K562 (cell line): ENCODE data around the gene CDKN2D. TPM values are rescaled to one million over a fixed set of nuclear protein-coding genes. Genes with fewer than 3 reads are reported as not detected.

Experiments used
- ATF6 ChIP-seq: sonication (generic); formaldehyde crosslinking; IDR thresholded peaks from 2 replicates; pipeline ENCODE4 v1.4.0; 2020; ENCODE audit warnings: mild to moderate bottlenecking, missing genetic modification reagents
- CHCHD3 ChIP-seq: fragments of 250-450 bp; sonication (Bioruptor Pico); IDR thresholded peaks from 2 replicates; pipeline ENCODE4 v2.1.2; 2022; ENCODE audit warnings: mild to moderate bottlenecking
- DEAF1 ChIP-seq: fragments of 450-650 bp; formaldehyde crosslinking; IDR thresholded peaks from 2 replicates; pipeline ENCODE4 v1.4.0; 2020; ENCODE audit warnings: mild to moderate bottlenecking, moderate library complexity
- JUND ChIP-seq, 2 experiments: IDR thresholded peaks; 2 replicates in 1 of 2; 3 replicates in 1 of 2; pipeline ENCODE4 v1.6.1; 2011; ENCODE audit warnings: borderline replicate concordance in 2 of 2, low read depth in 2 of 2, low read length in 2 of 2, improper control_type of control experiment in 1 of 2, missing biosample characterization in 1 of 2, missing genetic modification characterization in 1 of 2, missing genetic modification reagents in 1 of 2
- KDM4B ChIP-seq, 2 experiments: fragments of 450-650 bp in 1 of 2; sonication (generic) in 1 of 2; IDR thresholded peaks; 2 replicates each; pipeline ENCODE4 v1.6.1; 2016 to 2017; ENCODE audit warnings: borderline replicate concordance in 2 of 2, antibody characterized with exemption in 1 of 2, low read depth in 1 of 2, mild to moderate bottlenecking in 1 of 2
- MAZ ChIP-seq, 2 experiments: fragments of 450-650 bp in 1 of 2; sonication (generic) in 1 of 2; formaldehyde crosslinking; IDR thresholded peaks in 1 of 2; conservative IDR thresholded peaks in 1 of 2; 2 replicates each; pipeline versions ENCODE4 v1.4.0 to v1.5.0; 2020; ENCODE audit warnings: mild to moderate bottlenecking in 1 of 2, missing genetic modification reagents in 1 of 2
- MCM3 ChIP-seq: fragments of 450-650 bp; IDR thresholded peaks from 2 replicates; pipeline ENCODE4 v1.6.1; 2016
- NR4A1 ChIP-seq, 2 experiments: fragments of 250-450 bp in 1 of 2; fragments of 450-650 bp in 1 of 2; sonication (Bioruptor Pico) in 1 of 2; IDR thresholded peaks; 2 replicates each; pipeline versions ENCODE4 v1.4.0 to v1.6.1; 2016 to 2020; ENCODE audit warnings: mild to moderate bottlenecking in 2 of 2, missing compliant biosample characterization in 1 of 2, missing genetic modification characterization in 1 of 2, moderate library complexity in 1 of 2
- POLR2AphosphoS5 ChIP-seq: IDR thresholded peaks from 2 replicates; pipeline ENCODE4 v1.6.1; 2011; ENCODE audit warnings: mild to moderate bottlenecking, low read depth, low read length, moderate library complexity; ENCODE audit not compliant: control insufficient read depth, insufficient read depth
- PPARD ChIP-seq: fragments of 250-450 bp; sonication (Bioruptor Pico); IDR thresholded peaks from 2 replicates; pipeline ENCODE4 v1.8.0; 2022; ENCODE audit warnings: inconsistent platforms, mild to moderate bottlenecking, moderate library complexity
- RBBP5 ChIP-seq: fragments of 200-600 bp; sonication (generic); IDR thresholded peaks from 2 replicates; pipeline ENCODE4 v1.6.1; 2012; ENCODE audit warnings: borderline replicate concordance, mild to moderate bottlenecking, low read length, control low read depth, inconsistent platforms; ENCODE audit not compliant: insufficient read depth, poor library complexity, severe bottlenecking
- RBM25 ChIP-seq: fragments of 200-400 bp; formaldehyde crosslinking; IDR thresholded peaks from 2 replicates; pipeline ENCODE4 v1.6.1; 2018; ENCODE audit warnings: low read length, low read depth, moderate library complexity; ENCODE audit not compliant: severe bottlenecking
- STAT5A ChIP-seq: IDR thresholded peaks from 2 replicates; pipeline ENCODE4 v1.6.1; 2012; ENCODE audit warnings: low read length, inconsistent platforms, borderline replicate concordance
- YY1 ChIP-seq, 3 experiments: IDR thresholded peaks; 2 replicates each; pipeline ENCODE4 v1.6.1; 2011; ENCODE audit warnings: low read length in 2 of 3, mild to moderate bottlenecking in 2 of 3, moderate library complexity in 2 of 3, borderline replicate concordance in 1 of 3, control low read depth in 1 of 3, low read depth in 1 of 3; ENCODE audit not compliant: insufficient read depth in 3 of 3, insufficient replicate concordance in 2 of 3, control insufficient read depth in 1 of 3, insufficient read length in 1 of 3; ENCODE audit errors: extremely low read depth in 1 of 3
- ZC3H11A ChIP-seq: IDR thresholded peaks from 2 replicates; pipeline ENCODE4 v1.6.1; 2012; ENCODE audit warnings: low read depth, low read length, improper control_type of control experiment
- ZNF12 ChIP-seq: sonication (generic); formaldehyde crosslinking; IDR thresholded peaks from 2 replicates; pipeline ENCODE4 v1.4.0; 2020; ENCODE audit warnings: mild to moderate bottlenecking, missing genetic modification reagents
- ZNF699 ChIP-seq: fragments of 250-450 bp; sonication (Bioruptor Pico); IDR thresholded peaks from 2 replicates; pipeline ENCODE4 v1.8.0; 2021; ENCODE audit warnings: mild to moderate bottlenecking, moderate library complexity; ENCODE audit not compliant: insufficient replicate concordance
- polyA plus RNA-seq, 8 experiments: library from polyadenylated mRNA; depleted of rRNA in 4 of 8; stranded (reverse) in 5 of 8; unstranded in 3 of 8; fragments of >200 nt; fragmentation: Nextera tagmentation in 2 of 8; fragmentation: Illumina TruSeq in 1 of 8; extraction: Ambion mirVana in 2 of 8; extraction: Trizol in 1 of 8; gene quantifications; 2 replicates each; pipeline versions ENCODE4 v1.2.1 to v1.2.3, GENCODE V29; 2011 to 2014; ENCODE audit warnings: inconsistent platforms in 1 of 8, missing spikeins in 1 of 8
- total RNA-seq, 7 experiments: library from RNA; depleted of rRNA in 6 of 7; stranded (reverse); fragments of >200 nt in 6 of 7; fragmentation: Illumina TruSeq in 2 of 7; extraction: Trizol in 2 of 7; gene quantifications; 2 replicates each; pipeline versions ENCODE4 v1.2.1 to v1.2.3, GENCODE V29; 2011 to 2021; ENCODE audit warnings: low replicate concordance in 1 of 7
- TF ChIP-seq, protein P1 (sequence below): sonication (generic); formaldehyde crosslinking; IDR thresholded peaks from 2 replicates; pipeline ENCODE4 v1.8.0; 2022; ENCODE audit warnings: mild to moderate bottlenecking, missing genetic modification reagents, borderline replicate concordance

CDKN2D gene
- total and polyA plus RNA-seq, 9 of the 15 experiments (the other 6 are each of a cell fraction or from before 2014, with no cell fraction given) = 0.41 to 8.2 (median 3.7) TPM

- TF ChIP-seq KDM4B (IDR thresholded peaks at IDR 0.05; ENCODE audit: borderline replicate concordance in 2 of 2, low read depth in 1 of 2) (peak in 1 of 2 experiments; percentile 31; a peak in 1 of 4 replicates), ZC3H11A (no peak), PPARD (CRISPR knock-in tag) (no peak), ATF6 (CRISPR knock-in tag) (no peak), RBM25 (peak; percentile 22), STAT5A (no peak), CHCHD3 (CRISPR knock-in tag) (no peak), YY1 (IDR thresholded peaks at IDR 0.05; ENCODE audit: borderline replicate concordance in 1 of 3, control insufficient read depth in 1 of 3, extremely low read depth in 1 of 3, insufficient read depth in 3 of 3, insufficient read length in 1 of 3, insufficient replicate concordance in 2 of 3, low read depth in 1 of 3, low read length in 2 of 3) (peak in 2 of 3 experiments; percentile 17 to 58), POLR2AphosphoS5 (no peak), MAZ (CRISPR knock-in tag; conservative IDR thresholded peaks at IDR 0.05 in 1 of 2, IDR thresholded peaks at IDR 0.05 in 1 of 2) (peak in 1 of 2 experiments; percentile 33; a peak in 1 of 4 replicates), ZNF12 (CRISPR knock-in tag) (no peak), ZNF699 (CRISPR knock-in tag) (no peak), NR4A1 (CRISPR knock-in tag; IDR thresholded peaks at IDR 0.05) (no peak), NR4A1 (tag; IDR thresholded peaks at IDR 0.05) (no peak), DEAF1 (CRISPR knock-in tag) (peak; percentile 97), RBBP5 (no peak), JUND (IDR thresholded peaks at IDR 0.05; ENCODE audit: borderline replicate concordance, low read depth, low read length) (peak; percentile 65), JUND (tag; IDR thresholded peaks at IDR 0.05; ENCODE audit: borderline replicate concordance, low read depth, low read length) (no peak; the same call in 2 of the 3 replicates), MCM3 (no peak)
- TF ChIP-seq, protein P1, sequence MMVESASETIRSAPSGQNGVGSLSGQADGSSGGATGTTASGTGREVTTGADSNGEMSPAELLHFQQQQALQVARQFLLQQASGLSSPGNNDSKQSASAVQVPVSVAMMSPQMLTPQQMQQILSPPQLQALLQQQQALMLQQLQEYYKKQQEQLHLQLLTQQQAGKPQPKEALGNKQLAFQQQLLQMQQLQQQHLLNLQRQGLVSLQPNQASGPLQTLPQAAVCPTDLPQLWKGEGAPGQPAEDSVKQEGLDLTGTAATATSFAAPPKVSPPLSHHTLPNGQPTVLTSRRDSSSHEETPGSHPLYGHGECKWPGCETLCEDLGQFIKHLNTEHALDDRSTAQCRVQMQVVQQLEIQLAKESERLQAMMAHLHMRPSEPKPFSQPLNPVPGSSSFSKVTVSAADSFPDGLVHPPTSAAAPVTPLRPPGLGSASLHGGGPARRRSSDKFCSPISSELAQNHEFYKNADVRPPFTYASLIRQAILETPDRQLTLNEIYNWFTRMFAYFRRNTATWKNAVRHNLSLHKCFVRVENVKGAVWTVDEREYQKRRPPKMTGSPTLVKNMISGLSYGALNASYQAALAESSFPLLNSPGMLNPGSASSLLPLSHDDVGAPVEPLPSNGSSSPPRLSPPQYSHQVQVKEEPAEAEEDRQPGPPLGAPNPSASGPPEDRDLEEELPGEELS (CRISPR knock-in tag) = peak; percentile 51; the same call in 1 of the 2 replicates
Measured at GRCh38 chr19:10580979-10581631, 12.3 kb upstream of the CDKN2D start (continued).
